ENCODE results near the gene EIF3D.

EIF3D gene

GRCh38 chr22:36464715-36465231 is 64.2 kb downstream of the EIF3D start:
- DNase-seq, result no peak

- DNase-seq, result no peak
Observed at GRCh38 chr22:36463783-36464184, 65.2 kb downstream of the EIF3D start.

- DNase-seq, result peak; percentile 81
Observed at GRCh38 chr22:36461665-36462649, 67.0 kb downstream of the EIF3D start.

All from DMS79 treated with DMSO at 0.1 percent for 48 hours (cell line).